ENCODE results near the gene ALK.

Gene ALK

GRCh38 chr2:29308366-29308765 is 613.0 kb downstream of the ALK start:
- no peak overlapping the region for H3K27ac ChIP-seq (ENCODE audit: low read length)
- H3K4me3 ChIP-seq (ENCODE audit: low read depth in 1 of 2, low read length in 2 of 2): no peak overlapping the region
- H3K9ac ChIP-seq (ENCODE audit: low read depth, low read length): no peak overlapping the region
- DNase-seq (no peak), ATAC-seq (ENCODE audit: insufficient read depth, low read depth) (no peak)
- H3K4me2 ChIP-seq (ENCODE audit: insufficient read depth, low read length): no peak overlapping the region
- H3K36me3 ChIP-seq (ENCODE audit: insufficient read depth, low read length): no peaks in the 10 kb centered on the region
- no peak overlapping the region for H2AFZ ChIP-seq (ENCODE audit: low read depth, low read length)
- peaks cover 14% of the 10 kb centered on the region for H3K27me3 ChIP-seq (ENCODE audit: insufficient read depth, low read length, poor library complexity)
- H3K79me2 ChIP-seq (ENCODE audit: insufficient read depth, low read length): no peaks in the 10 kb centered on the region
- no peaks in the 10 kb centered on the region for H3K9me3 ChIP-seq (ENCODE audit: insufficient read depth, low read length, severe bottlenecking)
- TF ChIP-seq CTCF (IDR thresholded peaks at IDR 0.05; ENCODE audit: borderline replicate concordance, extremely low read depth, low read length, poor library complexity, severe bottlenecking): no peak
- TF ChIP-seq EZH2 (IDR thresholded peaks at IDR 0.05; ENCODE audit: borderline replicate concordance, low read depth, low read length, severe bottlenecking): no peak
- peaks cover 15% of the 10 kb centered on the region for H4K20me1 ChIP-seq (ENCODE audit: insufficient read depth, low read length)
- H3K4me1 ChIP-seq (ENCODE audit: insufficient read depth, low read length): no peaks in the 10 kb centered on the region

GRCh38 chr2:29307519-29307918 is 613.9 kb downstream of the ALK start:
- Histone ChIP-seq H2AFZ (ENCODE audit: low read depth, low read length) (no peak overlapping the region), H3K9me3 (ENCODE audit: insufficient read depth, low read length, severe bottlenecking) (no peaks in the 10 kb centered on the region), H3K27me3 (ENCODE audit: insufficient read depth, low read length, poor library complexity) (peaks cover 10% of the 10 kb centered on the region), H3K27ac (ENCODE audit: low read length) (no peak overlapping the region), H3K4me3 (ENCODE audit: low read depth in 1 of 2, low read length in 2 of 2) (no peak overlapping the region), H3K79me2 (ENCODE audit: insufficient read depth, low read length) (no peaks in the 10 kb centered on the region), H3K4me2 (ENCODE audit: insufficient read depth, low read length) (no peak overlapping the region), H3K4me1 (ENCODE audit: insufficient read depth, low read length) (no peaks in the 10 kb centered on the region), H3K36me3 (ENCODE audit: insufficient read depth, low read length) (no peaks in the 10 kb centered on the region), H4K20me1 (ENCODE audit: insufficient read depth, low read length) (peaks cover 13% of the 10 kb centered on the region), H3K9ac (ENCODE audit: low read depth, low read length) (no peak overlapping the region)
- ATAC-seq (ENCODE audit: insufficient read depth, low read depth) (no peak), DNase-seq (no peak)
- TF ChIP-seq EZH2 (IDR thresholded peaks at IDR 0.05; ENCODE audit: borderline replicate concordance, low read depth, low read length, severe bottlenecking): no peak
- TF ChIP-seq CTCF (IDR thresholded peaks at IDR 0.05; ENCODE audit: borderline replicate concordance, extremely low read depth, low read length, poor library complexity, severe bottlenecking): no peak

GRCh38 chr2:29305762-29306161 is 615.6 kb downstream of the ALK start:
- no peak overlapping the region for H3K27ac ChIP-seq (ENCODE audit: low read length)
- DNase-seq (no peak), ATAC-seq (ENCODE audit: insufficient read depth, low read depth) (no peak)
- no peak overlapping the region for H3K4me3 ChIP-seq (ENCODE audit: low read depth in 1 of 2, low read length in 2 of 2)
- H3K9me3 ChIP-seq (ENCODE audit: insufficient read depth, low read length, severe bottlenecking): no peaks in the 10 kb centered on the region
- H3K9ac ChIP-seq (ENCODE audit: low read depth, low read length): no peak overlapping the region
- no peak overlapping the region for H2AFZ ChIP-seq (ENCODE audit: low read depth, low read length)
- H4K20me1 ChIP-seq (ENCODE audit: insufficient read depth, low read length): peaks cover 5% of the 10 kb centered on the region; the same call in 1 of the 2 replicates
- no peak overlapping the region for H3K4me2 ChIP-seq (ENCODE audit: insufficient read depth, low read length)
- peaks cover 7% of the 10 kb centered on the region for H3K27me3 ChIP-seq (ENCODE audit: insufficient read depth, low read length, poor library complexity)
- no peaks in the 10 kb centered on the region for H3K4me1 ChIP-seq (ENCODE audit: insufficient read depth, low read length)
- TF ChIP-seq CTCF (IDR thresholded peaks at IDR 0.05; ENCODE audit: borderline replicate concordance, extremely low read depth, low read length, poor library complexity, severe bottlenecking) (no peak), EZH2 (IDR thresholded peaks at IDR 0.05; ENCODE audit: borderline replicate concordance, low read depth, low read length, severe bottlenecking) (no peak)
- no peaks in the 10 kb centered on the region for H3K36me3 ChIP-seq (ENCODE audit: insufficient read depth, low read length)
- no peaks in the 10 kb centered on the region for H3K79me2 ChIP-seq (ENCODE audit: insufficient read depth, low read length)

Data from DND-41 (cell line).